Stimulated activated CD8-positive, alpha-beta memory T cell treated with anti-CD3 and anti-CD28 coated beads, Interleukin-12 subunit alpha, Interleukin-12 subunit beta, amount 100 ng/mL, for 24 hours (primary cell): ENCODE data around the gene VWA8.
"Not testable (repeated sequence)": the region's sequence is repeated elsewhere in the genome, so short reads cannot be mapped to it uniquely, and the experiment has no call there.

Source experiments
- DNase-seq: peaks from one replicate; pipeline ENCODE4 v3.0.0-alpha.2; 2020; ENCODE audit errors: extremely low read depth

The VWA8 gene

GRCh38 chr13:41745496-41745895 lies 215.4 kb downstream of the VWA8 start:
- DNase-seq = not testable (repeated sequence)

DNA sequence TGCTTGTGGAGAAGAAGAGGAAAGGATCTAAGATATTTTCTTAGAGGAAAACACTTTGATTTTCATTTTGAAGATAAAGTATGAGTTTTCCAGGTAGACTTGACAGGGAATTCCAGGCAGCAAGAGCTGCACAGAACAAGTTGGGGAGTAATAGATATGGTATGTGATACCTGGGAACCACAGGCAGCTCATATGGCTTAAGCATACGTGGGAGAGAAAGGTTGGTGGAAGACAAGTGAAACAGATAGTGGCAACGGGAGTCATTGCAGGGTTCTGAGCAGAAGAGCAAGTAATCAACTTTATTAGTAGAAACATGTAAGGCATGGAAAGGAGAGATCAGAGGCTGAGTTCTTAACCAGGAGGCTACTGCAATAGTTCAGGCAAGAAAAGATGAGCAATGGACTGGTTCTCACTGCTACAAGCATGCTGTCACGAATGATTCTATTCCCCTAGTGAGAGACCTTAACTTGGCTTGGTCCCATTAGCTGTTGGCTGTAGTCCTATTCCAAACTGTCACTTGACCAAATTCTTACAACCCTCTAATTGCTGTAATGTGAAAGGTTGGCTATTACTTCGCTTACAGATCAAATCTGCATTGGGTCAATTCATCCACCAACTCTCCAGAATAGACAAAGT lies 217.9 kb downstream of the VWA8 start:
- DNase-seq = no peak

GRCh38 chr13:41740479-41740878 lies 220.4 kb downstream of the VWA8 start:
- no peak for DNase-seq

DNA sequence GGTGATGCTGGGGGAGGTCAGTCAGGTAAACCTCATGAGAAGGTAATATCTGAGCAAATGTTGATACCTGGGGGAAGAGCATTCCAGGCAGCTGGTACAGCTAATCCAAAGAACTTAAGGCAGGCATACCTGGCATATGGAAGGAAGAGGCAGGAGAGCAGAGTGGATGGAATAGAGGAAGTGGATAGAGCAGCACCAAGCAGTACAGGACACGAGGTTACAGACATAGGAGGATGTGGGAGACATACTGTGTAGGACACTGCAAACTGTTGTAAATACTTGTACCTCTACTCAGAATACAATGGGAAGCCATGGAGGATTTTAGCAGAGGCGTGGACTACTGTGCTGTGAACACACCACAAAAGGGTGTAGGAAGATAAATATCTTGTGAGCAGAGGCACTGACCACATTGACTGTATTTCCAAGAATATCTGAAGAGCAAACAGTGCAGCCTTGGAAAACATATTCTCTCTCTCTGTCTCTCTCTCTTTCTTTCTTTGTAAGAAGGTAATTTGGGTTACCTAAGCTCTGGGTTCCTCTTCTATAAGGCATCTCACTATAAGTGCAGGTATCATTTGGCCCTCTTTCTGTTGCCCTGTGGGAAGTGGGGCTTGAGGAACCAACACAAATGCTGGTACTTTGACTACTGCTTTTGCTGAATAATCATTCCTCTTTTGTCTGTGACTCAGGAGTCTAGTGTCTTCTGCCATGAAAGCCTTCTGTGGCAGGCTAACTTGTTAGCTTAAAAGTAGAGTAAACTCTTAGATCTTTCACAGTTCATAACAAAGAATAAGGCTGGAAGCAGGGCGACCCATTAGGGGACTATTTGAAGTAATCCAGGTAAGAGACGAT lies 238.0 kb downstream of the VWA8 start:
- no peak for DNase-seq

- no peak for DNase-seq
These were observed 239.9 kb downstream of the VWA8 start for GRCh38 chr13:41720839-41721561.

DNA sequence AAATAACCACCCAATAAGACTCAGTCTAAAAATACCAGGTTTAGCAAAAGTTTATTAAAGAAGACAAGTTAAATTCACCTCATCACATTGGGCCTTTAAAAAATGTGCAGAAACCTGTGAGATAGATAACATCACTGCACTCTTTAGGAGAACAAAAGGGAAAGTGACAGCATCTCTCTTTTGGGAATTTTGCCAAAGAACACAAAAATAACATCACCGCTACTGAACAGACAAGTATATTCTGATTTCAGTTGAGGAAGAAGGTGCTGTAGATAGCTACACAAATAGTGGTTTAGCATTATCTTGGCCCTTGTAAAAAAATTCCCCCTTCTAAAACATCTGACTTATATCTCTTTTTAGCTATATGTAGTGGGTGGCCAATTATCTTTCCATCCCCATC lies 244.7 kb downstream of the VWA8 start:
- DNase-seq = no peak

- no peak for DNase-seq
These were observed 247.5 kb downstream of the VWA8 start for GRCh38 chr13:41713405-41713804.

DNA sequence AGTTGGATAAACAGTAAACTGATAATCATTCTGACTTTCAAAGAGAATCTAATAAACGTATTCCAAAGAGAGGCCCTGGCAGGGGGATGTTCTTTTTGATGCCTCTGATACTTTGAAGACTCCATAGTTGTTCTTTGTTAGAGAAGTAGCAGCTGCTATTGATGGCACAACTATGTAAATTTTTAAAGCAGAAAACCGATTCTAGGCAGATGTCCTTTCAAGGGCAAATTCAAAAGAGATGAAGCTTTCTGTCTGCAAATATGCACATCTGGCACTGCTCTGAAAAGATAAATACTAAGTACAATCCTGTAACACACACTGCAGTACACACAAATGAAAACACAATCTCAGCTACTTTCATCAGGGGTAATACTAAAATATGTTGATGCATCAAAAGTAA lies 250.1 kb downstream of the VWA8 start:
- DNase-seq = no peak

DNA sequence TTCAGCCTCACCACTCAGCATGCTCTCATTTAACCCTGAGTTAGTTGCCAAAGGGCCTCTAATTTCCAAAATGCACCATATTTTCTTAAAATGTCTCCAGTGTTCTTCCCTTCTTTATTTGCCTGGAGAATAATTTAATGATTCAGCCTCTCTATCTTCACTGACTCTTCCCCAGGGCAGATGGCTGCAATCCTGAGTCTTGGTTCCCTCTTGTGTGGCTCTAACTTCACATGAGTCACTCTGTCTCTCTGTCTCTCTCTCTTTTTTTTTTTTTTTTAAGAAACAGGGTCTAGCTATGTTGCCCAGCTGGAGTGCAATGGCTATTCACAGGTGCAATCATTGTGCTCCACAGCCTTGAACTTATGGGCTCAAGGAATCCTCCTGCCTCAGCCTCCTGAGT lies 251.4 kb downstream of the VWA8 start:
- no peak for DNase-seq

- DNase-seq = no peak
These were observed 252.2 kb downstream of the VWA8 start for GRCh38 chr13:41708713-41709112.

- DNase-seq = no peak
These were observed 253.6 kb downstream of the VWA8 start for GRCh38 chr13:41707194-41707821.

DNA sequence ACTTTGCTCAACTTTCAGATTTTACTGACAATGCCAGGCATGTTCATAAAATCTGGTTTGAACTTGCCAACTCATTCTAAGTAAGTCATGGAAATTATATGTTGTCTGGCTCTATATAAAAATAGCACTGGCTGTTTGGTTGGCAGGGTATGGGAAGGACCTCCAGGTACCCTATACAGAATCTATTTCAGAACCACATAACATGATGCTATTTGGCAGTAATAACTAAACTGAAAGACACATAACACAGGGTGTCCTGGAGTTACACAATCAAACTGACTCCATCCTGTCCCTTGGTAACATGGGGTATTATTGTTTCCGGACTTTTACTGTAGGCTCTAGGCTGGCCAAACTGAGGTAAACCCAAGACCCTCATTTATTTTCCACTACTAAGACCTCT lies 254.8 kb downstream of the VWA8 start:
- DNase-seq = no peak

DNA sequence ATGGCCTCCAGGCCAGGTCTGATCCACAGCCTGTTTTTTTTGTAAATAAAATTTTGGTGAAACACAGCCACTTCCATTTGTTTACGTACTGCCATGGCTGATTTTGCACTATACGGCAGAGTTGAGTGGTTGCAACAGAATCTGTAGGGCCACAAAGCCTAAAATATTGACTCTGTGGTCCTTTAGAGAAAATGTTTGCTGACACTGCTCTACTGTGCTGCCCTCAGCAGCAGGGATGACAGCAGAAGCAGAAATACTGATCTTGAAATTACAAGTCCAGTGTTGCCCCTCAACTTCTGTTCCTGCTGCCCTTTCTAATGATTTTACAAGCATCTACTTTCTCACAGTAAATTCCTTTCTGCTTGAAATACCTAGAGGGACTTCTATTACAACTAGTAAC lies 258.4 kb downstream of the VWA8 start:
- DNase-seq = no peak

DNA sequence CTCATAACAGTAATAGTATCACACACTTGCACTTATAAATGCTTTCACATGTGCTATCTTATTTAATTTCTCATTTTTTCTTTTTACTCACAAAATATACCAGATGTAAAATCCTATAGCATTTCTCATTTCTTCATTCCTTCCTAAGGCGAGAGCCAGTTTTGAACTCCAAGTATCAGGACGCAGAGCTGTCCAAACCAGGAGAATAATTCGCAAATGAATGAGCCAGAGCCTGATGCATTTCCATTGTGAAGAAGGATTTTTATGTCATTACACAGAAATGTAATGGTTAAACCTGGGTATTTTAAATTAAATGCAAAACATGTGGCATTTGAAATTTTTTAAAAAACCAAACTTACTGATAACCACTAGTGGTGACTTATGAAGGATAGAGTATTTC lies 259.2 kb downstream of the VWA8 start:
- no peak for DNase-seq

DNA sequence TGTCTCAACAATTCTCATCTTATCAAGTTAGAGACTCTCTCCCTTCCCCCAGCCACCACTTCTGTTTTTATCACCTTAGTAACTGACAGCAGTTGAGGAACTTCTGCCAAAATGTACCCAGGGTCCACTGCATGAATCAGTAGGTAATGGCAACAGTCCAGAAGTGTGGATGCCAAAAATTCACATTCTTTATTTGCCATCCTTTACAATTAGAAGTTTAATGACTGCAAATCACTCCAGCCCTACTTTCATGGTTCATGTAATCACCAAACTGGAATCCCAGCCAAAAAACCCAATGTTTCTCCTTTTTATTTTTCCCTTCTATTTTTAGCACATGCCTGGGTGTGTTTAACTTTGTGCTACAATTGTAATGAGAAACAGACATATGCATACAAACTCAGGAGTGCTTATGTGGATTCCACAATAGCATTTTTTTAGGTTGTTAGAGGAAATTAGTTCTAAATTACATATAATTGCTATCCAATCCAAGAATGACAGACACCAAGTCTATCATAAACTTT lies 260.1 kb downstream of the VWA8 start:
- DNase-seq = no peak

GRCh38 chr13:41699759-41700158 lies 261.1 kb downstream of the VWA8 start:
- DNase-seq = no peak

DNA sequence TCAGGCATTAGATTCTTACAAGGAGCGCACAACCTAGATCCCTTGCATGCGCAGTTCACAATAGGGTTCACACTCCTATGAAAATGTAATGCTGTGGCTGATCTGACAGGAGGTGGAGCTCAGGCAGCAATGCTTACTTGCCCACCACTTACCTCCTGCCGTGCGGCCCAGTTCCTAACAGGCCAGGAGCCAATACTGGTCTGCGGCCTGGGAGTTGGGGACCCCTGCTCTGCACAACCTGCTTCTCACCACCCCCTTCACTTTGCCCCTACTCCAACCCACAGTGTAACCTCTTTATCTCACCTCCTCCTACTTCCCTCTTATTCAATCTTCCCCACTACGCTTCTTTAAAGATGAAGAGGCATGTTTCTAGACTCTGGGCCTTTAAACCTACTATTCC lies 263.3 kb downstream of the VWA8 start:
- DNase-seq = no peak

- DNase-seq = no peak
These were observed 264.5 kb downstream of the VWA8 start for GRCh38 chr13:41696163-41697003.

- DNase-seq = no peak
These were observed 266.2 kb downstream of the VWA8 start for GRCh38 chr13:41694545-41695301.

DNA sequence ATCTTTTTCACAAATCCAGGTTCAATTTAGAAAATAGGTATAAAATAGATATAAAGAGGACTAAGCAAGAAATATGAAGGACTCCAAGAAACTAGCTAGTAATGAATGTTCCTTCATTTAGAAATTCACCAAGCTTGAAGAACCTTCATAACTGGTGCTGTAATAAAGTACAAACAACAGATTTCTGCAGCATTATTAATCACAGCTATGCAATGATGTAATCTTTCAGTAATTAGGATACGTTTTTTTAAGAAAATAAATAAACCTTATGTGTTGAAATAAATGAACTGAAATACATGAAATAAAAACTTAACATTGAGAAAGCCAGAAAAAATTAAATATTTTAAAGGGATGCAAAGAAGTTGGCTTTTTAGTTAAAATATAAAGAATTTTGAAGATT lies 267.5 kb downstream of the VWA8 start:
- DNase-seq = no peak
